Endometrial microvascular endothelial cells (primary cell): Measurements from ENCODE around the gene AXL. TPM values are rescaled to one million over a fixed set of nuclear protein-coding genes. Genes with fewer than 3 reads are reported as not detected.
"Not testable (repeated sequence)": the region's sequence is repeated elsewhere in the genome, so short reads cannot be mapped to it uniquely, and the experiment has no call there.

Source experiments
- in situ Hi-C: cut with HindIII; loops from 2 replicates; pipeline ENCODE4 v1.10.0; 2017; ENCODE audit warnings: low sequenced_read_pairs, low pct_unique_long_range_greater_than_20kb; ENCODE audit errors: inconsistent ontology term
- total RNA-seq: library from RNA; depleted of rRNA; stranded (reverse); fragments of >200 nt; gene quantifications from one replicate; pipeline ENCODE4 v1.2.3, GENCODE V29; 2015; ENCODE audit errors: inconsistent ontology term

AXL gene
- total RNA-seq, 1 donor from 2014 or later: 270 TPM

DNA sequence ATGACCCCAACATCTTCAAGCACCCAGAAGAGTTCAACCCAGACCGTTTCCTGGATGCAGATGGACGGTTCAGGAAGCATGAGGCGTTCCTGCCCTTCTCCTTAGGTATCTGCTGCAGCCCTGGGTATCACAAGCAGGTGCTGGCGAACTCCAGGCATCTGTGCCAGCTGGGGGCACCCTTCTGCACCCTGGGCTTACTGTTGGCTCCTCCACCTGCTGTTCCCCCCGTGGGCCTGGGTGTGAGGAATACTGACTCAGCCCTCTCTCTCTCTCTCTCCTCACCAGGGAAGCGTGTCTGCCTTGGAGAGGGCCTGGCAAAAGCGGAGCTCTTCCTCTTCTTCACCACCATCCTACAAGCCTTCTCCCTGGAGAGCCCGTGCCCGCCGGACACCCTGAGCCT, 13.0 kb upstream of the AXL start:
- in situ Hi-C loops: no loop called here

DNA sequence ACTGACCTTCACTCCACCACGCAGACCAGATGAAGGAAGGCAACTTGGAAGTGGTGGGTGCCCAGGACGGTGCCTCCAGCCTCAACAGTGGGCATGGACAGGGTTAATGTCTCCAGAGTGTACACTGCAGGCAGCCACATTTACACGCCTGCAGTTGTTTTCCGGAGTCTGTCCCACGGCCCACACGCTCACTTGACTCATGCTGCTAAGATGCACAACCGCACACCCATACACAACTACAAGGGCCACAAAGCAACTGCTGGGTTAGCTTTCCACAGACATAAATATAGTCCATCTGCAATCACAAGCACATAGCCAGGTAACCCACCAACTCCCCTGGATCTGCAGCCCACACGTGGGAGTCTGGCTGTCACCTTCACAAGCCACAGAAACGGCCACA, 12.6 kb upstream of the AXL start:
- in situ Hi-C loops: no loop called here

DNA sequence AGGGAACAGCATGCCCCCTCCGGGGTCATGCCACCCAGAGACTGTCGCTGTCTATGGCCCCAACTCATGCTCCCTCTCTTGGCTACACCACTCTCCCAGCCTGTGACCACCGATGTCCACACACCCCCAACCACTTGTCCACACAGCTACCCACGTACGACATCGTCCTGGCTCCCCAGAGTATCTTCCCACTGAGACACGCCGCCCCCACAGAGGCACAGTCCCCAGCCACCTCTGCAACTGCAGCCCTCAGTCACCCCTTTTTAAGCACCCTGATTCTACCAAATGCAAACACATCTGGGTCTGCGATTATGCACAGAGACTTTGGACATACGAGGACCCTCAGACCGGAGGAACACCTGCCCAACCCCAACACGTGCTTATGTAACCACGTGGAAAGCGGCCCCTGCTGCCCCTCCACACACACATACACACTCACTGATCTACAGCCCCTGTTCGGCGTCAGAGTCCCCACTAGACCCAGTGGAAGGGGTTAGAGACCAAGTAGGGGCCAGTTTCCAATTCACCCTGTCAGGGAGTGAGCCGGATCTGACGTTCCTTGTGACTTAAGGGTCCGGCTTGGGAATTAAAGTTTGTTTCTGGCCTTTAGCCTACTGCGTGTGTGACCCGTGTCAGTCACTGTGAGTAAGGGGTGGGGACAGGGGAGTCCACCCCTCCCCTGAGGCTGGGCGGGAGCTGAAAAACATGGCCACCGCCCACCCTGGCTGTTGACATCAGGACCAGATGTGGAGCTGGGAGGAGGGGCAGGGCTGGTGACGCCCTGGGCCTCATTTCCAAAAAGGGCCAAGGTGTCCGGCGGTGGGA, 11.9 kb upstream of the AXL start:
- in situ Hi-C loops: no loop called here

DNA sequence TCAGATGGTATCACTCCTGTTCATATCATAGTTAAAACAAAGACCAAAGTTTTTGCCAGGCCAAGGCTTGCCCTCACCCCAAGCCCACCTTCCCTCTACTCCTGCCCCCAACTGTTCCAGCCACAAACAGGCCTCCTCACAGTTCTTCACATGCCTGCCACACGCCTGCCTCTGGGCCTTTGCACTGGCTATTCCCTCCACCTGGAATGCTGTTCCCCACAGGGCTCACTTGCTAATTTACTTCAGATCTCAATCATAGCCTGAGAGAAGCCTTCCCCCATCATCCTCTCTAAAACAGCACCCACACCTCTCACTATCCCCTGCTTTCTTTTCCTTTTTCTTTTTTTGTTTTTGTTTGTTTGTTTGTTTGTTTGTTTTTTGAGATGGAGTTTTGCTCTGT, 4.9 kb upstream of the AXL start:
- in situ Hi-C loops: no loop called here

DNA sequence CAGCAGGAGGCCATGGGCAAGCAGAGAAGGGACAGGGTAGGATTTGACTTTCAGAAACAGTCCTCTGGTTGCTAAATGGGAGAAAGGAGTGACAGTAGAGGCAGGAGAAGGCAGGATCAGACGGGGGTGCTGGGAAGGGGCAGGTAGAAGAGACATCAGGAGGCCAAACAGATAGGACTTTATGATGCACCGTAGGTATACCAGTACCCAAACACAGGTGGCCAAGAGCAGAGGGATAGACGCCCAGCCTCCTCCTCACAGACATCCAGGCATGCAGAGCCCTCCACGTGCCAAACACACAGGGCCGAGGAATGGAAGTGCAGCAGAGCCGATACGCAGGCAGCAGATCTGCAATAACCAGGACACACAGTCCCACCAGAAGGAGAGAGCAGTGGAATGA, 1.3 kb upstream of the AXL start:
- in situ Hi-C loops: no loop called here

DNA sequence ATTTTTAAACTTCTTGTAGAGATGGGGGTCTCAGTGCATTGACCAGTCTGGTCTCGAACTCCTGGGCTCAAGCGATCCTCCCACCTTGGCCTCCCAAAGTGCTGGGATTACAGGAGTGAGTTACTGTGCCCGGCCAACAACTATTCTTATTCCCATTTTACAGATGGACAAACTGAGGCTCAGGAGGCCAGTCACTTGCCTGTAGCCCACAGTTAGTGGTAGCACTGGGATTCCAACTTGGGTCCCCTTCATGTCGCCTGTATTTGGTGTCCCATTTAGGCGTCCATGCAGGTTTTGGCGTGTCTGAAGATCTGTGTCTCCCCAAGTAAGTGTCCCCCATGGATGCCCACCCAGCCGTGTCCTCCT, 791 bp upstream of the AXL start:
- in situ Hi-C loops: no loop called here

DNA sequence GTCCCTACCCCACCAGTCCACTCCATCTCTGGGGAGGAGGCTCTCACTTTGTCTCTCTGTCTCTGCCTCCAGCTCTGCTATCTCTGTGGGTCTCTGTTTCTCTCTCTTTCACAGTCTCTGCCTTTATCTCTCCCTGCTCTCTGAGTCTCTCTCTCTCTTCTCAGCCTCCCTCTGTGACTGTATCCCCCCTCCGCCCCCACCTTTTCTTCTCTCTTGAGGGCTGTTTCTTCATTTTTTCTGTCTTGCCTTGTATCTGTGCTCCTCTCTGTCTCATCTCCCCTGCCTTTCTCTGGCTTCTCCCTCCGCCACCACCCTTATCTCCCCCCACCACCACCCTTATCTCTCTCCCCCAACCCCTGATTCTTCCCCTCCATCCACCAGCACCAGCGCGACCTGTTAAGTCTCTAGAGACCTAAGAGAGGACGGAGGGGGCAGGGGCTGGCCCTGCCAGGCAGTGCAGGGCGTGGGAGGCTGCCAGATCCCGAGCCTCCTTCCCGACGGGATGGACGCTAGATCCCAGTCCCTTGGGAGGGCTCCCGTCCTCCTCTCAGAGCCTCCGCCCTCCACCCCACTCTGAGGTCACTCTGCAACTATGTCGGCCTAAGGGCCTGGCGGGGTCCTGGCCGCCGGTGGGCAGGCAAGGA, 1.0 kb downstream of the AXL start:
- in situ Hi-C loops: no loop called here

DNA sequence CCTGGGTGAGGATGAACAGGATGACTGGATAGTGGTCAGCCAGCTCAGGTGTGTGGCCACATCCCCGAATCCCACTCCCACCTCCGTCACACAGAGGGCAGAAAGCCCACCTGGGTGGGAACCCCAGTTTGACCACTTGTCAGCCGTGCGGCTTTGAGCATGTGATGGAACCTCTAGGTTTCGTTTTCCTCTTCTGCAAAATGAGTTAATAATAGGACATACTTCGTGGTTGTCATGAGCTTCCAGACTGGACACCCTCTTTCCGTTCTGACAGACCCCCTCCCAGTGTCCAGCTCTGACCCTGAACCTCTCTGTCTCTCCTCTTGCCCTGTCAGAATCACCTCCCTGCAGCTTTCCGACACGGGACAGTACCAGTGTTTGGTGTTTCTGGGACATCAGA, 1.8 kb downstream of the AXL start:
- in situ Hi-C loops: no loop called here

DNA sequence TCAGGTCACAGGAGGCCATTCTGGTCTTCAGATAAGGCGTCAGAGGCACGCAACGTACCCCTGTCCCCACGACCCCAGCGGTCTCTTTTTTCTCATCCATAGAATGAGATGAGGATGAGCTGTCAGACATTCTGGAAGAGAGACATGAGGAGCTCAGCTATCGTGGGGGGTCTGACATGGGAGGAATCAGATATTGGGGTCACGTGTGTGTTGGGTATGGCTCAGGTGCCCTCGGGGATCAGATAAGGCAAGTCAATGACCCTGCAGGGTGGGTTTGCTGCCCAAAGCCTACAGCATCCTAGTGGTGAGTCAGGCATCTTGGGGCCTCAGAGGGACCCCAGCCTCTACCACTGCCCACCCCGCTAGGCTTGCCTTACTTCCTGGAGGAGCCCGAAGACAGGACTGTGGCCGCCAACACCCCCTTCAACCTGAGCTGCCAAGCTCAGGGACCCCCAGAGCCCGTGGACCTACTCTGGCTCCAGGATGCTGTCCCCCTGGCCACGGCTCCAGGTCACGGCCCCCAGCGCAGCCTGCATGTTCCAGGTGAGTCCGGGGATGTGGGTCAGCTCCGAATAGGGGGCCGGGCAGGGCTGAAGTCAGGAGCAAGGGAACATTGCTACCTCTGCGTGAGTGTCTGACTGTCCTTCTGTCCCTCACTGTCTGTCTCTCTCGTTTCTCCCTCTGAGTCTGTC, 2.6 kb downstream of the AXL start:
- in situ Hi-C loops: no loop called here

DNA sequence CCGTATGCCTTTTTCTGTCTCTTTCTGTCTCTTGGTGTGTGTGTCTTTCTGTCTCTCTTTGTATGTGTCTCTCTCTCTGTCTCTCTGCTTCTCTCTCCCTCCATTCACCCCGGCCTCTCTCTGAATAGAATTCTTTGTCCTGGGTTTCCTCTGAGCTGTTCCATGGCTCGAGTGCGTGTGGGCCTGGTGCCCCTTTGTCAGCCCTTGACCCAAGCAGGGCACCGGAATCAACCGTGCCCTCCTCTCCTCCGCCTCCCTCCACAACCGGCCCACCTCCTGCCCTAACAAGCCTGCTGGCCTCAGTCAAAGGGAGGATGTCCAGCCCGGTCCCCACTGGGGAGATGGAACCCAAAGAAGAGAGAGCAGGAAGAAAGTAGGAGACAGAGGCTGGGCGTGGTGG, 3.2 kb downstream of the AXL start:
- in situ Hi-C loops: no loop called here

DNA sequence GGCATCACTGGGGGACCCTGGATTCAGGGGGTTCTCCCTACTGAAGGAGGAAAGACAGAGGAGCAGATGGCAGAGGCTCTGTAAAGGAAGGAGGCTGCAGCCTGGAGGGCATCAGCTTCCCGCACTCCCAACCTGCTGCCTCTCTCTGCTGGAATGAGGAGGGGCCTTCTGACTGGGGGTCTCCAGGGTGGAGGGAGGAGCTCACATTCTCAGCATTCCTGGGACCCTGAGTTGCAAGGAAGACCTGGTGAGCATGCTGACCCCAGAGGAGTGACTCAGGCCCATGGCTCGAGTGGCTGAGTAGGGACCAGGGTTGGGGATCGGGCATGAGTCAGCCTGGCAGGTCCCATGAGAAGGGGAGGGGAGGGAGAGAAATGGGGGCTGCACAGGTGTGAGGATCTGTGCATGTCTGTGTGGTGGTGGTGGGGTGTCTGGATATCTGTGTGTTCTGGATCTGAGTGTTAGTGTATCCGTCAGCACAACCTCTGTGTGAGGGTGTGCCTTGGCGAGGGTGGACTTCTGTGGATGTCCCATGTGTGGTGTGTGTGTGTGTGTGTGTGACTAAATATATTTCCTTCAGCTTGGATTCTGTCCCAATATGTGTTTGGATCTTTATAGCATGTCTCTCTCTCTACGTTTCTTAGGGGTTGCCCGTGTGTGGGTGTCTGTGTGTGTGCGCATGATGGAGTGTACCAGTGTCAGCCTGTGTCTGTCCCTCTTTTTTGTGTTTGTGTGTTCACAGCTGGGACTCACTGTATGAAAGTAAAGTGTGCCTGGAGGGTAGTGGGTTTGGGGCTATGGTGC, 4.6 kb downstream of the AXL start:
- in situ Hi-C loops: no loop called here

DNA sequence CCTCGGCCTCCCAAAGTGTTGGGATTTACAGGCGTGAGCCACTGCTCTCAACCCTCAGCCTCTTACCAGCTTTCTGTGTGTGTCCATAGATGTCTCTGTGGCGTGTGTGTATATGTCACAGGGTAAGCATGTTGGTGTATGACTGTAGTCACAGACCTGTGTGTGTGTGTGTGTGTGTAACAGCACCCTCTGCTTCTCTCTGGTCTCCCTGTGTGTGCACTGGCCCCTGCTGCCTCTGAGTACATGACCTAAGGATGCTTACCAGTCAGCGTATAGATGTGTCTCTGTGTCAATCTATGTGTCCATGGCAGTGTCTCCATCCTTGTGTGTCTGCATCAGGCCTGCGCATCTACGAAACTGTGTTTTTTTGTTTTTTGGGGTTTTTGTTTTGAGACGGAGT, 5.6 kb downstream of the AXL start:
- in situ Hi-C loops: no loop called here

DNA sequence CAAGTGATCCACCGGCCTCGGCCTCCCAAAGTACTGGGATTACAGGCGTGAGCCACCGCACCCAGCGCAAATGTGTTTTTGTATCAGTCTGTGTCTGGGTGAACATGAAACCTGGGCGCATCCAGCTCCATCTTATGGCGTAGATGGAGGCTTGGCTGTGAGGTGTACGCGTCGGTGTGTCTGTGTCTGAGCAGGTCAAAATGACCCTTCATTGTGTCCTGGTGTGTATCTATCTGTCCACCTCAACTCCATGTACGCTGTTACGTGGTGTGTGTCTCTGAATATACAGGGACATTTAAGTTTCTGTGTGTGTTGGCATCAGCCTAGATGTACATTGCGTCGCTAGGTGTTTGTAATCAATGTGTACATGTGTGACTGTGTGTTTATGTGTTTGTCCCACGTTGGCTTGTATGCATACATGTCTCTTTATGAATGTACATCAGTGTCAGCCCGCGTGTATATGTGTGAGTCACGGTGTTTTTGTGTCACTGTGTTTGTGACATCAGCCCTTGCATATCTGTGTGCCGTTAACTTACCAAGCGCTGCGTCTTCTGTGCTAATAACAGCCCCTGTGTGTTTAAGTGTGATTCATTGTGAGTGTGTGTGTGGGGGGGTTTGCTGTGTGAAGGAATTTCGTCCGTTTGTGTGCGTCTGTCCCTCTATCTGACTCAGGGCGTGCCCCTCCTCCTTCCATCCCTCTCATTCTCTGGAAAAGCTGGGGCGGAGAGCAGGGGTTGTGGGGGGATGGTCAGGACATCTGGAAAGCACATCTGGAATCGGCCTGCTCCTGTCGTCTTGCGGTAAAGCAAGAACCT, 6.4 kb downstream of the AXL start:
- in situ Hi-C loops: no loop called here

DNA sequence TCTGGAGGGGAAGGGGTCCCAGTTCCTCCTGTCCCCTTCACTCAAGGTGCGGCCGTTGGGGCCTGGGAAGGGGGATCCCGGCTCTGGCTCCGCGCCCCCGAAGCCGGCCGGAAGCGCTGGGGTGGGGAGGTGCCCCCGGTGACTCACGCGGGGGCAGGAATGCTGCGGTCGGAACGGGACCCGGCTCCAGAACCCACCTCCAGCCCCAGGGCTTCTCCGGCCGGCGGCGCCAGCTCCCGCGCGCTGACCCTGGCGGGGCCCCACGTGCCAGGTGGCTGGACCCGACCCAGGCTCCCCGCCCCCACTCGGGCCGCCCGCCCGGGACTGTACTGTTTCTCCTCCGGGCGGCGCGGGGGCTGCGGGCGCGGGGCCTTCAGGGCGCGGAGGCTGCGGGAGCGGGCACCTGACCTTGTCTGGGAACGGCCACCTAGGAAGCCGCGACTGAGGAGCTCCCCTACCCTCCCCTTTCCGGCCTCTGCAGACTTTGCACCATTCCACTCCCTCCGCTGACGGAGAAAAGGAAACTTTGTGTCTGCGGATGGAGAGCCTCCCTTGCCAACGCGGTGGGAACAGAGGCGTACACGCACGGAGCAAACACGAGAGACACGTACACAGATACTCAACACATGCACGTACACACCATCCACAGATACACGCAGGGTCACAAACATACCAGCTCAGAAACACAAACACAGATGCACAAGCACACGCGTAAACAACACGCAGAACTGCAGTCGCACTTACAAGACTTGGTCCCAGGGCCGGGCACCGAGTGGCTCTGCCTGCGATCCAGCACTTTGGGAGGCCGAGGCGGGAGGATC, 7.2 kb downstream of the AXL start:
- in situ Hi-C loops: no loop called here

DNA sequence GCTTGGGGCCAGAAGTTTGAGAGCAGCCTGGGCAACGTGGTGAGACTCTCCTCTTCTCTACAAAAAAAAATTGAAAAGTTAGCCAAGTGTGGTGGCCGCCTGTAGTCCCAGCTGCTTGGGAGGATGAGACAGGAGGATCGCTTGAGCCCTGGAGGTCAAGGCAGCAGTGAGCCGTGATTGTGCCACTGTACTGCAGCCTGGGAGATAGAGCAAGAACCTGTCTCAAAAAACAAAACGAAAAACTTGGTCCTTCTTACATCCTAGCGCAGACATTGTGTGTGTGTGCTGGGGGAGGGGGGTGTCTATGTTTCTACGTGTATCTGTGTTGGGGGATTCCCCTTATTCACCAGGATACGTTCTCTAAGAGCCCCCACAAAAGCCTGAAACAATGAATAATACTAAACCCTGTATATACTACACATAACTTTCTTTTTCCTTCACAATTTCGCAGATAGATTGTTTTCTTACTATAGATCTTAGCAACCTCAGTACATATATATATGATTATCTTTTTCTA, 7.9 kb downstream of the AXL start:
- in situ Hi-C loops: no loop called here

DNA sequence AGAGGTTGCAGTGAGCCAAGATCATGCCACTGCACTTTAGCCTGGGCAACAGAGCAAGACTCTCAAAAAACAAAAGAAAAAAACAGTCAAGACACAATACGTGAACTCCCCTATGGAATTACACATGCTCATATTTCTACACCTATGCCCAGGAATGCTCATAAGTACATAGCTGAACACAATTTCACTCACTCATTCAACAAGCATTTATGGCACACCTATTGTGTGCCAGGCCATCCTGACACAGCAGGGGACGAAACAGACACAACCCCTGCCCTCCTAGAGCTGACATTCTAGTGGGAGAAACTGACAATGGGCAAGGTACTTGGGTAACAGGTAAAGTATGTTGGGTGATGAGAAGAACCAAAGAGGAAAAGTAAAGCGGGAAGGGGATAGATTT, 9.5 kb downstream of the AXL start:
- in situ Hi-C loops: no loop called here

DNA sequence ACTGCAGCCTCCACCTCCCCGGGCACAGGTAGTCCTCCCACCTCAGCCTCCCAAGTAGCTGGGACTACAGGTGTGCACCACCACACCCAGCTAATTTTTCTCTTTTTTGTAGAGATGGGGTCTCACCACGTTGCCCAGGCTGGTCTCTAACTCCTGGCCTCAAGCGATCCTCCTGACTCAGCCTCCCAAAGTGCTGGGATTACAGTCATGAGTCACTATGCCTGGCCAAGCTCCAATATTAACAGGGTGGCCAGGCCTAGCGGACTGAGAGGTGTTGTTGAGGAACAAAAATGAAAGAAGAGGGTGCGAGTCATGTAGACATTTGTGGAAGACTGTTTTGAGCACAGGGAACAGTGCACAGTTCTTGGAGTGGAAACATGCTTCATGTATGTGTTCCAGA, 10.3 kb downstream of the AXL start:
- in situ Hi-C loops: not testable (repeated sequence)
